Activated CD8-positive, alpha-beta memory T cell treated with anti-CD3 and anti-CD28 coated beads, Interleukin-2, amount 50 U/mL, for 24 hours (primary cell): ENCODE data around the gene ADGRB2.
"Not testable (repeated sequence)": the region's sequence is repeated elsewhere in the genome, so short reads cannot be mapped to it uniquely, and the experiment has no call there.

Experiments
- DNase-seq: peaks from one replicate; pipeline ENCODE4 v3.0.0-alpha.2; 2020; ENCODE audit errors: extremely low read depth

ADGRB2 gene

GRCh38 chr1:31726715-31727114, 37.4 kb downstream of the ADGRB2 start:
- DNase-seq, result no peak

GRCh38 chr1:31725777-31726535, 38.2 kb downstream of the ADGRB2 start:
- DNase-seq, result no peak

GRCh38 chr1:31725134-31725533, 39.0 kb downstream of the ADGRB2 start:
- no peak for DNase-seq

GRCh38 chr1:31723828-31724359, 40.2 kb downstream of the ADGRB2 start:
- no peak for DNase-seq

GRCh38 chr1:31718327-31718897, 45.7 kb downstream of the ADGRB2 start:
- no peak for DNase-seq

GRCh38 chr1:31717341-31717740, 46.8 kb downstream of the ADGRB2 start:
- no peak for DNase-seq

- DNase-seq, result no peak
Measured at GRCh38 chr1:31715873-31716220, 48.3 kb downstream of the ADGRB2 start.

GRCh38 chr1:31715087-31715872, 48.9 kb downstream of the ADGRB2 start:
- no peak for DNase-seq

- no peak for DNase-seq
Measured at GRCh38 chr1:31714442-31715086, 49.6 kb downstream of the ADGRB2 start.

- no peak for DNase-seq
Measured at GRCh38 chr1:31712630-31713029, 51.5 kb downstream of the ADGRB2 start.

- no peak for DNase-seq
Measured at GRCh38 chr1:31712068-31712467, 52.1 kb downstream of the ADGRB2 start.

GRCh38 chr1:31708324-31708723, 55.8 kb downstream of the ADGRB2 start:
- no peak for DNase-seq

- no peak for DNase-seq
Measured at GRCh38 chr1:31707711-31708110, 56.4 kb downstream of the ADGRB2 start.

GRCh38 chr1:31707059-31707600, 57.0 kb downstream of the ADGRB2 start:
- DNase-seq, result not testable (repeated sequence)

- no peak for DNase-seq
Measured at GRCh38 chr1:31706384-31707058, 57.6 kb downstream of the ADGRB2 start.

GRCh38 chr1:31705080-31705866, 58.9 kb downstream of the ADGRB2 start:
- DNase-seq, result peak; percentile 44

GRCh38 chr1:31704271-31705079, 59.7 kb downstream of the ADGRB2 start:
- no peak for DNase-seq

- no peak for DNase-seq
Measured at GRCh38 chr1:31703431-31704270, 60.5 kb downstream of the ADGRB2 start, which contains the start of gene COL16A1. Gene COL16A1, minus strand, starts transcription at chr1:31704017. Its CDS starts 1,824 bp downstream, at chr1:31702193.
